ENCODE results near the gene NCLN. TPM values are rescaled to one million over a fixed set of nuclear protein-coding genes. Genes with fewer than 3 reads are reported as not detected.
"Not testable (repeated sequence)": the region's sequence is repeated elsewhere in the genome, so short reads cannot be mapped to it uniquely, and the experiment has no call there.

The NCLN gene
- total RNA-seq, 4 donors from 2014 or later: 27.1 to 83.4 (median 38.2) TPM

- Histone ChIP-seq H3K4me3 (no peak overlapping the region), H3K9me3 (no peaks in the 10 kb centered on the region), H3K27ac (no peak overlapping the region), H3K4me1 (peaks cover 0 to 4% (median 0%) of the 10 kb centered on the region in 4 donors), H3K27me3 (no peaks in the 10 kb centered on the region), H3K36me3 (no peaks in the 10 kb centered on the region)
- WGBS, 2 donors: 5 to 16% methylated on average over 27 of the region's 27 CpGs
- peak in 1 of 2 donors; percentile 32 for DNase-seq (ENCODE audit: low spot score in 2 of 2)
- TF ChIP-seq POLR2A (IDR thresholded peaks at IDR 0.05) (no peak), EP300 (IDR thresholded peaks at IDR 0.05) (no peak), CTCF (IDR thresholded peaks at IDR 0.05) (peak; percentile 81 to 90 (median 88))
Measured at GRCh38 chr19:3163230-3163886, 22.4 kb upstream of the NCLN start.

GRCh38 chr19:3163943-3164342 lies 21.8 kb upstream of the NCLN start:
- H3K4me3 ChIP-seq: no peak overlapping the region
- WGBS, 2 donors: 70 to 76% methylated on average over 6 to 7 of the region's 7 CpGs

GRCh38 chr19:3167533-3168272 lies 18.0 kb upstream of the NCLN start:
- Histone ChIP-seq H3K36me3 (no peaks in the 10 kb centered on the region), H3K4me1 (peaks cover 0 to 4% (median 0%) of the 10 kb centered on the region in 4 donors), H3K9me3 (no peaks in the 10 kb centered on the region), H3K27ac (no peak overlapping the region), H3K4me3 (no peak overlapping the region), H3K27me3 (no peaks in the 10 kb centered on the region)
- WGBS, 2 donors: 64 to 72% methylated on average over 13 of the region's 13 CpGs
- TF ChIP-seq EP300 (IDR thresholded peaks at IDR 0.05) (no peak), CTCF (IDR thresholded peaks at IDR 0.05) (no peak), POLR2A (IDR thresholded peaks at IDR 0.05) (no peak)
- no peak for DNase-seq (ENCODE audit: low spot score in 2 of 2)

More at GRCh38 chr19:3163943-3164342, 21.8 kb upstream of the NCLN start:
- no peak for DNase-seq (ENCODE audit: low spot score in 2 of 2)
- TF ChIP-seq POLR2A (IDR thresholded peaks at IDR 0.05): no peak
- TF ChIP-seq CTCF (IDR thresholded peaks at IDR 0.05): no peak
- TF ChIP-seq EP300 (IDR thresholded peaks at IDR 0.05): no peak
- peaks cover 0 to 4% (median 0%) of the 10 kb centered on the region in 4 donors for H3K4me1 ChIP-seq
- no peak overlapping the region for H3K27ac ChIP-seq
- no peaks in the 10 kb centered on the region for H3K27me3 ChIP-seq
- H3K36me3 ChIP-seq: no peaks in the 10 kb centered on the region
- H3K9me3 ChIP-seq: no peaks in the 10 kb centered on the region

GRCh38 chr19:3171894-3172672 lies 13.6 kb upstream of the NCLN start:
- 82 to 86% methylated on average over 15 of the region's 15 CpGs for WGBS, 2 donors
- H3K27ac ChIP-seq: no peak overlapping the region
- no peak overlapping the region for H3K4me3 ChIP-seq
- no peaks in the 10 kb centered on the region for H3K27me3 ChIP-seq
- TF ChIP-seq EP300 (IDR thresholded peaks at IDR 0.05): no peak
- TF ChIP-seq POLR2A (IDR thresholded peaks at IDR 0.05): no peak
- no peak for TF ChIP-seq CTCF (IDR thresholded peaks at IDR 0.05)
- no peak for DNase-seq (ENCODE audit: low spot score in 2 of 2)
- no peaks in the 10 kb centered on the region for H3K36me3 ChIP-seq
- peaks cover 0 to 9% (median 2%) of the 10 kb centered on the region in 4 donors for H3K4me1 ChIP-seq
- H3K9me3 ChIP-seq: no peaks in the 10 kb centered on the region

- H3K4me3 ChIP-seq; H3K4me1 ChIP-seq; H3K27me3 ChIP-seq; DNase-seq (ENCODE audit: low spot score in 2 of 2); H3K27ac ChIP-seq; H3K9me3 ChIP-seq; H3K36me3 ChIP-seq: not testable (repeated sequence)
- 69 to 72% methylated on average over 4 of the region's 6 CpGs for WGBS, 2 donors
Measured at GRCh38 chr19:3172673-3173000, 13.1 kb upstream of the NCLN start.
